H9 (cell line): ENCODE data around the gene CSAD. TPM values are rescaled to one million over a fixed set of nuclear protein-coding genes. Genes with fewer than 3 reads are reported as not detected.

Experiments used
- DNase-seq: peaks from one replicate; pipeline ENCODE4 v3.0.0-alpha.2; 2017
- H2AFZ ChIP-seq: one replicate; pipeline ENCODE4 v1.6.1; 2013; ENCODE audit warnings: mild to moderate bottlenecking, low read length, control low read depth, moderate library complexity
- H2AK5ac ChIP-seq: 2 replicates; pipeline ENCODE4 v1.6.1; 2013; ENCODE audit warnings: low read length, control low read depth, mixed read lengths; ENCODE audit not compliant: insufficient read length
- H2BK120ac ChIP-seq: one replicate; pipeline ENCODE4 v1.6.1; 2013; ENCODE audit warnings: low read depth, mild to moderate bottlenecking, low read length, control low read depth, inconsistent platforms; ENCODE audit not compliant: poor library complexity, severe bottlenecking
- H2BK12ac ChIP-seq: 2 replicates; pipeline ENCODE4 v1.6.1; 2013; ENCODE audit warnings: low read length, control low read depth, mixed read lengths, low read depth; ENCODE audit not compliant: insufficient read length
- H2BK15ac ChIP-seq: 2 replicates; pipeline ENCODE4 v1.6.1; 2013; ENCODE audit warnings: low read depth, low read length, control low read depth
- H2BK20ac ChIP-seq: one replicate; pipeline ENCODE4 v1.6.1; 2013; ENCODE audit warnings: low read depth, mild to moderate bottlenecking, low read length, control low read depth, inconsistent platforms; ENCODE audit not compliant: poor library complexity, severe bottlenecking
- H2BK5ac ChIP-seq: 2 replicates; pipeline ENCODE4 v1.6.1; 2013; ENCODE audit warnings: low read length, control low read depth, mixed read lengths; ENCODE audit not compliant: insufficient read length
- H3K14ac ChIP-seq: 2 replicates; pipeline ENCODE4 v1.6.1; 2013; ENCODE audit warnings: low read length, control low read depth; ENCODE audit not compliant: insufficient read depth
- H3K18ac ChIP-seq: 2 replicates; pipeline ENCODE4 v1.6.1; 2013; ENCODE audit warnings: low read depth, mild to moderate bottlenecking, mixed read lengths, low read length, control low read depth; ENCODE audit not compliant: insufficient read length
- H3K23ac ChIP-seq: 2 replicates; pipeline ENCODE4 v1.6.1; 2013; ENCODE audit warnings: low read length, control low read depth, mixed read lengths, low read depth; ENCODE audit not compliant: insufficient read length
- H3K23me2 ChIP-seq: 2 replicates; pipeline ENCODE4 v1.6.1; 2013; ENCODE audit warnings: low read depth, mild to moderate bottlenecking, mixed read lengths, low read length, control low read depth; ENCODE audit not compliant: insufficient read length, poor library complexity, severe bottlenecking
- H3K27ac ChIP-seq: 2 replicates; pipeline ENCODE4 v1.5.1; 2013; ENCODE audit warnings: low read length, control low read depth, mixed read lengths, low read depth; ENCODE audit not compliant: insufficient read length
- H3K27me3 ChIP-seq: 2 replicates; pipeline ENCODE4 v1.6.1; 2013; ENCODE audit warnings: low read length, control low read depth, inconsistent platforms; ENCODE audit not compliant: insufficient read depth
- H3K4ac ChIP-seq: 2 replicates; pipeline ENCODE4 v1.6.1; 2013; ENCODE audit warnings: low read depth, mild to moderate bottlenecking, control low read depth, inconsistent platforms, low read length, moderate library complexity
- H3K4me1 ChIP-seq: 2 replicates; pipeline ENCODE4 v1.6.1; 2013; ENCODE audit warnings: low read length, control low read depth, inconsistent platforms; ENCODE audit not compliant: insufficient read depth
- H3K4me2 ChIP-seq: 2 replicates; pipeline ENCODE4 v1.6.1; 2013; ENCODE audit warnings: low read length, control low read depth, mixed read lengths; ENCODE audit not compliant: insufficient read length, insufficient read depth
- H3K56ac ChIP-seq: 2 replicates; pipeline ENCODE4 v1.6.1; 2013; ENCODE audit warnings: low read depth, mild to moderate bottlenecking, mixed read lengths, low read length, control low read depth; ENCODE audit not compliant: insufficient read length
- H3K79me1 ChIP-seq: 2 replicates; pipeline ENCODE4 v1.6.1; 2013; ENCODE audit warnings: low read depth, mild to moderate bottlenecking, moderate library complexity, low read length, control low read depth, inconsistent platforms; ENCODE audit not compliant: insufficient read depth, poor library complexity, severe bottlenecking
- H3K79me2 ChIP-seq: 2 replicates; pipeline ENCODE4 v1.6.1; 2013; ENCODE audit warnings: low read length, control low read depth, inconsistent platforms; ENCODE audit not compliant: insufficient read depth
- H3K9ac ChIP-seq: 2 replicates; pipeline ENCODE4 v1.6.1; 2013; ENCODE audit warnings: low read length, control low read depth, mixed read lengths; ENCODE audit not compliant: insufficient read length; ENCODE audit errors: extremely low read depth
- H3K9me3 ChIP-seq: one replicate; pipeline ENCODE4 v1.6.1; 2013; ENCODE audit warnings: low read depth, low read length, inconsistent platforms; ENCODE audit not compliant: control insufficient read depth
- H3T11ph ChIP-seq: one replicate; pipeline ENCODE4 v1.6.1; 2013; ENCODE audit warnings: mild to moderate bottlenecking, low read length, control low read depth, inconsistent platforms
- H4K20me1 ChIP-seq: one replicate; pipeline ENCODE4 v1.6.1; 2013; ENCODE audit not compliant: control insufficient read depth, insufficient read length, insufficient read depth
- H4K5ac ChIP-seq: 2 replicates; pipeline ENCODE4 v1.6.1; 2013; ENCODE audit warnings: low read depth, mild to moderate bottlenecking, mixed read lengths, low read length, control low read depth; ENCODE audit not compliant: insufficient read length
- H4K8ac ChIP-seq: replicated peaks from 2 replicates; pipeline ENCODE4 v1.6.1; 2013; ENCODE audit warnings: low read length, control low read depth, mixed read lengths, low read depth; ENCODE audit not compliant: insufficient read length
- H4K91ac ChIP-seq: 2 replicates; pipeline ENCODE4 v1.6.1; 2013; ENCODE audit warnings: low read depth, mild to moderate bottlenecking, moderate library complexity, mixed read lengths, low read length, control low read depth; ENCODE audit not compliant: insufficient read length
- H3K27ac Mint-ChIP-seq, 3 experiments: 2 replicates in 2 of 3; 3 replicates in 1 of 3; pipeline ENCODE4 v1.8.0; 2020 to 2021; ENCODE audit warnings: mixed read lengths in 3 of 3, mild to moderate bottlenecking in 1 of 3, moderate library complexity in 1 of 3
- H3K27me3 Mint-ChIP-seq: 2 replicates; pipeline ENCODE4 v1.8.0; 2021; ENCODE audit warnings: low read depth, mild to moderate bottlenecking, moderate library complexity, mixed read lengths
- H3K36me3 Mint-ChIP-seq, 3 experiments: 2 replicates in 2 of 3; 3 replicates in 1 of 3; pipeline ENCODE4 v1.8.0; 2020 to 2021; ENCODE audit warnings: low read depth in 3 of 3, mixed read lengths in 3 of 3; ENCODE audit not compliant: insufficient read depth in 1 of 3
- H3K4me1 Mint-ChIP-seq, 2 experiments: 2 replicates each; pipeline ENCODE4 v1.8.0; 2020; ENCODE audit warnings: mixed read lengths in 2 of 2
- H3K4me3 Mint-ChIP-seq, 2 experiments: 2 replicates in 1 of 2; 3 replicates in 1 of 2; pipeline ENCODE4 v1.8.0; 2020 to 2021; ENCODE audit warnings: mild to moderate bottlenecking in 2 of 2, mixed read lengths in 2 of 2, moderate library complexity in 1 of 2
- H3K9me3 Mint-ChIP-seq, 2 experiments: 2 replicates in 1 of 2; 3 replicates in 1 of 2; pipeline ENCODE4 v1.8.0; 2020; ENCODE audit warnings: mild to moderate bottlenecking in 2 of 2, mixed read lengths in 2 of 2, moderate library complexity in 1 of 2
- CTCF ChIP-seq: fragments of 200-600 bp; sonication (generic); conservative IDR thresholded peaks from 3 replicates; pipeline ENCODE4 v1.8.0; 2021; ENCODE audit warnings: antibody characterized with exemption, mild to moderate bottlenecking
- WGBS: extraction: QIAGEN DNeasy Blood & Tissue Kit; methylation state at CpG from one replicate; pipeline ENCODE4 v1.1.7; 2013; ENCODE audit warnings: missing lambda C conversion rate, low lambda C conversion rate, mixed read lengths; ENCODE audit not compliant: insufficient read length; ENCODE audit errors: extremely low coverage; 5-methylcytosine and 5-hydroxymethylcytosine counted together
- total RNA-seq: library from RNA; stranded (reverse); gene quantifications from 2 replicates; pipeline ENCODE4 v1.2.1, GENCODE V29; 2021

CSAD gene
- total RNA-seq, 1 experiment from 2014 or later: 7.4 TPM

- no peak overlapping the region for H2BK20ac ChIP-seq
- Mint-ChIP-seq H3K4me1 (no peaks in the 10 kb centered on the region), H3K27ac (no peak overlapping the region), H3K27me3 (peaks cover 63% of the 10 kb centered on the region), H3K36me3 (no peaks in the 10 kb centered on the region), H3K4me3 (no peak overlapping the region), H3K9me3 (peaks cover 0 to 4% of the 10 kb centered on the region in 2 experiments; a peak in 1 of 5 replicates)
- H3K27ac ChIP-seq: no peak overlapping the region
- H3K4me2 ChIP-seq: no peak overlapping the region
- no peak overlapping the region for H3K14ac ChIP-seq
- H3K23ac ChIP-seq: no peak overlapping the region
- DNase-seq: no peak
- no peaks in the 10 kb centered on the region for H3K79me2 ChIP-seq
- no peaks in the 10 kb centered on the region for H3K4me1 ChIP-seq
- no peak overlapping the region for H2BK12ac ChIP-seq
- no peak overlapping the region for H2AK5ac ChIP-seq
- no peak overlapping the region for H3K4ac ChIP-seq
- no peak overlapping the region for H3T11ph ChIP-seq
- TF ChIP-seq CTCF: no peak
- no peak overlapping the region for H3K56ac ChIP-seq
- no peak overlapping the region for H4K5ac ChIP-seq
- H2BK15ac ChIP-seq: no peak overlapping the region
- H3K23me2 ChIP-seq: no peaks in the 10 kb centered on the region
- no peak overlapping the region for H4K91ac ChIP-seq
- H3K9ac ChIP-seq: no peak overlapping the region
- no peaks in the 10 kb centered on the region for H3K9me3 ChIP-seq
- H2BK5ac ChIP-seq: no peak overlapping the region
- H3K27me3 ChIP-seq: no peaks in the 10 kb centered on the region
- no peaks in the 10 kb centered on the region for H3K79me1 ChIP-seq
- no peaks in the 10 kb centered on the region for H4K20me1 ChIP-seq
- H3K18ac ChIP-seq: no peak overlapping the region
- no CpG with 5 or more reads among the region's 10 CpGs for WGBS
- H2AFZ ChIP-seq: no peak overlapping the region
- H2BK120ac ChIP-seq: no peak overlapping the region
- H4K8ac ChIP-seq: no peak overlapping the region
Measured at GRCh38 chr12:53122961-53123468, 57.7 kb downstream of the CSAD start.
